ENCODE measurements around the gene TECPR1. TPM values are rescaled to one million over a fixed set of nuclear protein-coding genes. Genes with fewer than 3 reads are reported as not detected.

The TECPR1 gene
- total RNA-seq, 1 donor from 2014 or later: 44.0 TPM

DNA sequence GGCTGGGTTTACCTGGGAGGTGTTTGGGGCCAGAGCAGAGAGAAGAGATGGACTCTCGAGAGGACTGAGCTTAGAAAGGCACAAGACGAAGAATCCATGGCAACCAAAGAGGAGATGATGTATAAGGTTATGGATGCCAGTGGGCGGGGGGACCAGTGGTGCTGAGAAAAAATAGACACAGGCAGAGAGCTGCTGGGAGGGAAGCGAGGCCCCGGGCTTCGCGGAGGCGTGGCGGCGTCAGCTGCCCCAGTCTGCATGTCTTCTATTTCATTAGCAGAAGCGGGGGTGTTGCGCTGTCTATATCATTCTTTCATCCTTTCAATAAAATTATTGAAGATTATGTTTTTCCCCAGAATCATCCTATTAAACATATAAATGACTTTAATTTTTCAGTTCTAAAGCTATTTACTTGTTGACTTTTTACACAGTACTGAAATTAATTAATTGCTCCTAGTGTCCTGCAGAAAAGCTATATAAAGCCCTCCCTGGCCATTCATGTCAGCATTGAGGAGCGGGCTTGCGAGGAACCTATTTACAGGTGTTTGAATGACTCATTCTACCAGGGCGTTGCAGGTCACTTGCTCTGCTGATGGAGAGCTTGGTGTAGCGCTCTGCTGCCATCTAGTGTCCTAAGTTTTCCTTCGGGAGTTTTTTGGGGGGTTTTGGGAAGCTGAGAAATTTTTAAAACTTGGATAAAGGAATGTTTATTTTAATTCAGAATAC lies 83.7 kb downstream of the TECPR1 start:
- DNase-seq (ENCODE audit: low read depth): peak; percentile 62
- Histone ChIP-seq H3K4me3 (ENCODE audit: low read depth, low read length) (no peak overlapping the region), H3K27me3 (ENCODE audit: control insufficient read depth, insufficient read depth, low read length) (no peaks in the 10 kb centered on the region), H3K36me3 (ENCODE audit: control insufficient read depth, insufficient read depth, low read length) (peaks cover 2% of the 10 kb centered on the region)
- TF ChIP-seq, protein P1, sequence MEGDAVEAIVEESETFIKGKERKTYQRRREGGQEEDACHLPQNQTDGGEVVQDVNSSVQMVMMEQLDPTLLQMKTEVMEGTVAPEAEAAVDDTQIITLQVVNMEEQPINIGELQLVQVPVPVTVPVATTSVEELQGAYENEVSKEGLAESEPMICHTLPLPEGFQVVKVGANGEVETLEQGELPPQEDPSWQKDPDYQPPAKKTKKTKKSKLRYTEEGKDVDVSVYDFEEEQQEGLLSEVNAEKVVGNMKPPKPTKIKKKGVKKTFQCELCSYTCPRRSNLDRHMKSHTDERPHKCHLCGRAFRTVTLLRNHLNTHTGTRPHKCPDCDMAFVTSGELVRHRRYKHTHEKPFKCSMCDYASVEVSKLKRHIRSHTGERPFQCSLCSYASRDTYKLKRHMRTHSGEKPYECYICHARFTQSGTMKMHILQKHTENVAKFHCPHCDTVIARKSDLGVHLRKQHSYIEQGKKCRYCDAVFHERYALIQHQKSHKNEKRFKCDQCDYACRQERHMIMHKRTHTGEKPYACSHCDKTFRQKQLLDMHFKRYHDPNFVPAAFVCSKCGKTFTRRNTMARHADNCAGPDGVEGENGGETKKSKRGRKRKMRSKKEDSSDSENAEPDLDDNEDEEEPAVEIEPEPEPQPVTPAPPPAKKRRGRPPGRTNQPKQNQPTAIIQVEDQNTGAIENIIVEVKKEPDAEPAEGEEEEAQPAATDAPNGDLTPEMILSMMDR (IDR thresholded peaks at IDR 0.05; ENCODE audit: insufficient read depth, low read length, poor library complexity, severe bottlenecking): peak; percentile 83

GRCh38 chr7:98167653-98168052 lies 84.4 kb downstream of the TECPR1 start:
- no peak overlapping the region for H3K4me3 ChIP-seq (ENCODE audit: low read depth, low read length)
- no peaks in the 10 kb centered on the region for H3K27me3 ChIP-seq (ENCODE audit: control insufficient read depth, insufficient read depth, low read length)
- DNase-seq (ENCODE audit: low read depth): no peak
- H3K36me3 ChIP-seq (ENCODE audit: control insufficient read depth, insufficient read depth, low read length): peaks cover 2% of the 10 kb centered on the region
- TF ChIP-seq, protein P1 (IDR thresholded peaks at IDR 0.05; ENCODE audit: insufficient read depth, low read length, poor library complexity, severe bottlenecking): no peak

- TF ChIP-seq, protein P1 (IDR thresholded peaks at IDR 0.05; ENCODE audit: insufficient read depth, low read length, poor library complexity, severe bottlenecking): no peak
- H3K27me3 ChIP-seq (ENCODE audit: control insufficient read depth, insufficient read depth, low read length): no peaks in the 10 kb centered on the region
- DNase-seq (ENCODE audit: low read depth): no peak
- H3K4me3 ChIP-seq (ENCODE audit: low read depth, low read length): no peak overlapping the region
- no peaks in the 10 kb centered on the region for H3K36me3 ChIP-seq (ENCODE audit: control insufficient read depth, insufficient read depth, low read length)
Observed at GRCh38 chr7:98166668-98166970, 85.4 kb downstream of the TECPR1 start.

- Histone ChIP-seq H3K27me3 (ENCODE audit: control insufficient read depth, insufficient read depth, low read length) (no peaks in the 10 kb centered on the region), H3K36me3 (ENCODE audit: control insufficient read depth, insufficient read depth, low read length) (no peaks in the 10 kb centered on the region), H3K4me3 (ENCODE audit: low read depth, low read length) (no peak overlapping the region)
- TF ChIP-seq, protein P1 (IDR thresholded peaks at IDR 0.05; ENCODE audit: insufficient read depth, low read length, poor library complexity, severe bottlenecking): peak; percentile 83
- no peak for DNase-seq (ENCODE audit: low read depth)
Observed at GRCh38 chr7:98165827-98166667, 86.0 kb downstream of the TECPR1 start.

Other genes with a start within 250 kb of the TECPR1 start
- 17.9 and 21.6 TPM in 2 replicates for gene LMTK2, start 145.4 kb downstream of the TECPR1 start, total RNA-seq
- 8.1 and 9.7 TPM in 2 replicates for gene BHLHA15, start 40.8 kb downstream of the TECPR1 start, total RNA-seq
- 127 and 129 TPM in 2 replicates for gene BRI3, start 29.5 kb upstream of the TECPR1 start, total RNA-seq
- gene BAIAP2L1, start 148.9 kb upstream of the TECPR1 start, total RNA-seq: 32.5 and 38.8 TPM in 2 replicates